Activated CD8-positive, alpha-beta T cell treated with anti-CD3 and anti-CD28 coated beads for 36 hours (primary cell): ENCODE measurements around the gene CADM4. TPM values are rescaled to one million over a fixed set of nuclear protein-coding genes. Genes with fewer than 3 reads are reported as not detected.

ENCODE experiments used
- ATAC-seq: fragments of 200-7000 bp; cut with Tn5 transposase; one replicate; pipeline ENCODE4 v1.10.0; 2021; ENCODE audit warnings: mild to moderate bottlenecking, moderate library complexity
- CTCF ChIA-PET: fragments of 350-600 bp; sonication (Branson Sonifier 250); formaldehyde crosslinking; loops from one replicate; lab custom pipeline; 2021; ENCODE audit warnings: antibody characterized with exemption; lab: Charles Lee
- POLR2A ChIA-PET: fragments of 350-600 bp; sonication (Branson Sonifier 250); formaldehyde crosslinking; loops from one replicate; lab custom pipeline; 2021; ENCODE audit warnings: antibody characterized with exemption; lab: Charles Lee
- DNase-seq: peaks from one replicate; pipeline ENCODE4 v3.0.0-alpha.2; 2020
- H3K27ac Mint-ChIP-seq: one replicate; pipeline ENCODE4 v1.8.0; 2021; ENCODE audit warnings: mild to moderate bottlenecking, mixed read lengths
- H3K27me3 Mint-ChIP-seq: one replicate; pipeline ENCODE4 v1.8.0; 2021; ENCODE audit warnings: mixed read lengths
- H3K36me3 Mint-ChIP-seq: one replicate; pipeline ENCODE4 v1.8.0; 2021; ENCODE audit warnings: low read depth, mixed read lengths
- H3K4me1 Mint-ChIP-seq: one replicate; pipeline ENCODE4 v1.8.0; 2021; ENCODE audit warnings: low read depth, mixed read lengths
- H3K4me3 Mint-ChIP-seq: one replicate; pipeline ENCODE4 v1.8.0; 2021; ENCODE audit warnings: mild to moderate bottlenecking, moderate library complexity, mixed read lengths
- H3K9me3 Mint-ChIP-seq: one replicate; pipeline ENCODE4 v1.8.0; 2021; ENCODE audit warnings: mixed read lengths
- intact Hi-C: fragments of 100-400 bp; cut with micrococcal nuclease; formaldehyde crosslinking; loops from one replicate; pipeline ENCODE4 v1.10.0; 2022
- total RNA-seq, 2 experiments: library from RNA; stranded (reverse); gene quantifications; one replicate each; pipeline ENCODE4 v1.2.3, GENCODE V29; 2021
- TF ChIP-seq, protein P1 (sequence below): fragments of 200-600 bp; IDR thresholded peaks from one replicate; pipeline ENCODE4 v1.8.0; 2022; ENCODE audit warnings: antibody characterized with exemption, mild to moderate bottlenecking

CADM4 gene
- total RNA-seq, 2 experiments from 2014 or later: 0.22 to 0.38 TPM

DNA sequence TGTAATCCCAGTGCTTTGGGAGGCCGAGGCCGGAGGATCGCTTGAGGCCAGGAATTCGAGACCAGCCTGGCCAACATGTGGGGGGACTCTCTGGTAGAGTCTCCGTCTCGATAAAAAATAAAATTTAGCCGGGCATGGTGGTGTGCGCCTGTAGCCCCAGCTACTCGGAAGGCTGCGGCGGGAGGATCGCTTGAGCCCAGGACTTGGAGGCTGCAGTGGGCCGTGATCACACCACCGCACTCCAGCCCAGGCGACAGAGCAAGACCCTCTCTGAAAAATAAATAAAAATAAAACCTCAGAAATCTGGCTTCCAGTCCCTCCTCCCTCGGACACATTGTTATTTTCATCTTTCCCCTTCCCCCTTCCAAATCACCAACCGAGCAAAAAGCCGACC lies 44.0 kb downstream of the CADM4 start:
- Mint-ChIP-seq H3K27me3 (no peaks in the 10 kb centered on the region), H3K4me3 (peak overlapping the region; percentile 86)
- intact Hi-C loops: loop anchor here (5.0 to 10.0 kb wide), 3 partner anchors 33 to 148 kb away; partner anchors contain the start of gene ZNF575

DNA sequence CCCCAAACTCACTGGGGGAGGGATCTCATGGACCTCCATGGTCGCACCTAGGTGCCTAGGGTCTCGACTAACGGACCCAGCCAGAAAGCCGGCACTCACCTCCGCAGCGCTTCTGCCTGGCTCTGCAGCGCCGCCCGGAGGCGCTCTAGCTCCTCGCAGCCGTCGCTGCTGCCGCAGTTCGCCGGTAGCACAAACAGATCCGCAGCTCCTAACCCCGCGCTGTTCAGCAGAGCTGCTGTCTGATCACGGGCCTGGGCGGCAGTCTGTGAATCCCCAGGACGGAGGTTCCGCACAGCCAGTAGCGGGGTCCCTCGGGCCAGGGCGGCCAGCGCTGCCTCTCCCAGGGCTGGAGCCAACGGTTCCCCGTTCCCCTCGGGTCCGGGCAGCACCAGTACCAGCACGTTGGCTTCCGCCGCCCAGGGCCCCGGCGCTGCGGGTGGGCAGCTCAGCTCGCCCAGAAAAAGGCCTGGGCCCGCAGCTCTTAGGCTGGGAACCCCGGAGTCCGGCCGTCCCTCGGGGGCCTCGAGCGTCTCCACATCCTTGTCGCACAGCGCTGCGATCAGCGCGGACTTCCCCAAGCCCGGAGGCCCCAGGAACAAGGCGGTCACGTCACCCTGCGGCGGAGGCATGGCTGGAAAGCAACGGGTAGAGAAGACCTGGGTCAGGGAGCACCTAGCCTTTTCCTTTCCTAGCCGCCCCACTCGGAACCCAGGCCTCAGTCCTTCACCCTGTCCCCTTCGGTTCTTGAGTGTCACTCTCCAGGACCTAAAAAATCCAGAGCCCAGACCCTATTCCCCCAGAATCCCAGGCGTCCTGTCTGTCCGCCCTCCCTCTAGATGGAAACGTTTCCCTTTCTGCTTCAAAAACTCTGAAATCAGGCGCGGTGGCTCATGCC lies 44.7 kb downstream of the CADM4 start:
- no peaks in the 10 kb centered on the region for H3K9me3 Mint-ChIP-seq
- H3K4me3 Mint-ChIP-seq: peak overlapping the region; percentile 86
- ATAC-seq (peak; percentile 64), DNase-seq (peak; percentile 82)
- intact Hi-C loops: loop anchor here (5.0 to 10.0 kb wide), 3 partner anchors 33 to 148 kb away; partner anchors contain the start of gene ZNF575
- H3K27me3 Mint-ChIP-seq: no peaks in the 10 kb centered on the region
- CTCF ChIA-PET: interaction anchor here (0.6 to 12.2 kb wide), 37 partner anchors 9 to 232 kb away, joined by 3 to 188 read pairs (median 6); partner anchors contain the start of genes ETHE1, PINLYP, PLAUR and XRCC1
- H3K4me1 Mint-ChIP-seq: peaks cover 27% of the 10 kb centered on the region
- H3K36me3 Mint-ChIP-seq: peaks cover 25% of the 10 kb centered on the region
- peak overlapping the region; percentile 98 for H3K27ac Mint-ChIP-seq
- POLR2A ChIA-PET: interaction anchor here (0.7 to 4.2 kb wide), 16 partner anchors 13 to 163 kb away, joined by 3 to 24 read pairs (median 3); partner anchors contain the start of genes PINLYP, XRCC1, ZNF428 and ZNF575
- TF ChIP-seq, protein P1, sequence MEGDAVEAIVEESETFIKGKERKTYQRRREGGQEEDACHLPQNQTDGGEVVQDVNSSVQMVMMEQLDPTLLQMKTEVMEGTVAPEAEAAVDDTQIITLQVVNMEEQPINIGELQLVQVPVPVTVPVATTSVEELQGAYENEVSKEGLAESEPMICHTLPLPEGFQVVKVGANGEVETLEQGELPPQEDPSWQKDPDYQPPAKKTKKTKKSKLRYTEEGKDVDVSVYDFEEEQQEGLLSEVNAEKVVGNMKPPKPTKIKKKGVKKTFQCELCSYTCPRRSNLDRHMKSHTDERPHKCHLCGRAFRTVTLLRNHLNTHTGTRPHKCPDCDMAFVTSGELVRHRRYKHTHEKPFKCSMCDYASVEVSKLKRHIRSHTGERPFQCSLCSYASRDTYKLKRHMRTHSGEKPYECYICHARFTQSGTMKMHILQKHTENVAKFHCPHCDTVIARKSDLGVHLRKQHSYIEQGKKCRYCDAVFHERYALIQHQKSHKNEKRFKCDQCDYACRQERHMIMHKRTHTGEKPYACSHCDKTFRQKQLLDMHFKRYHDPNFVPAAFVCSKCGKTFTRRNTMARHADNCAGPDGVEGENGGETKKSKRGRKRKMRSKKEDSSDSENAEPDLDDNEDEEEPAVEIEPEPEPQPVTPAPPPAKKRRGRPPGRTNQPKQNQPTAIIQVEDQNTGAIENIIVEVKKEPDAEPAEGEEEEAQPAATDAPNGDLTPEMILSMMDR: peak; percentile 96

More for the DNA sequence above, 44.0 kb downstream of the CADM4 start:
- ChIA-PET CTCF (interaction anchor here (0.8 to 12.2 kb wide), 17 partner anchors 10 to 231 kb away, joined by 3 to 188 read pairs (median 11); partner anchors contain the start of genes ETHE1, PINLYP, XRCC1 and ZNF283), POLR2A (interaction anchor here (0.6 to 4.2 kb wide), 13 partner anchors 11 to 132 kb away, joined by 3 to 24 read pairs (median 5); partner anchors contain the start of genes PINLYP, XRCC1 and ZNF575)
- Mint-ChIP-seq H3K36me3 (peaks cover 24% of the 10 kb centered on the region), H3K9me3 (no peaks in the 10 kb centered on the region), H3K27ac (peak overlapping the region; percentile 98), H3K4me1 (peaks cover 26% of the 10 kb centered on the region)
- peak; percentile 6 for ATAC-seq
- TF ChIP-seq, protein P1: no peak
- peak; percentile 53 for DNase-seq

DNA sequence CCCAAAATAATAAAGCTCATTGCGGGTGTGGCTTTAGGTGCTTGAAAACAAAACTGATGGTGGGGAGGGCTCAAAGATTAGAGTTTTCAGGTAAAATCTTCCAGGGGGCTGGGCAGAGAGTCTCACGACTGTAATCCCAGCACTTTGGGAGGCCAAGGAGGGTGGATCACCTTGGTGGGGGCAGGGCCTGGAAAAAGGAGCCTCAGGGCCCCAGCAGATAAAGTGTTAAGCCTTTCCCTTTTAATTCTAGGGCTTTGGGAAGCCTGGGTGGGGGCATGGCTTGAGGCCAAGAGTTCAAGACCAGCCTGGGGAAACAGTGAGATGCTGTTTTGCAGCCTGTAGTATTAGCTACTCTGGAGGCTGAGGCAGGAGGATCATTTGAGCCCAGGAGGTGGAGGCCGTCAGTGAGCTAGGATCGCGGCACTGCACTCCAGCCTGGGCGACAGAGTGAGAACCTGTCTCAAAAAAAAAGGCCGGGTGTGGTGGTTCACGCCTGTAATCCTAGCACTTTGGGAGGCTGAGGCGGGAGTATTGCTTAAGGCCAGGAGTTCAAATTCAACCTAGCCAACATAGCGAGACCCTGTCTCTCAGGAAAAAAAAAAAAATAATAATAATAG lies 45.5 kb downstream of the CADM4 start:
- H3K4me3 Mint-ChIP-seq: peak overlapping the region; percentile 86
- no peak for DNase-seq
- POLR2A ChIA-PET: interaction anchor here (0.6 to 4.2 kb wide), 15 partner anchors 14 to 162 kb away, joined by 3 to 24 read pairs (median 3); partner anchors contain the start of genes PINLYP, XRCC1, ZNF428 and ZNF575
- TF ChIP-seq, protein P1: no peak
- H3K27me3 Mint-ChIP-seq: no peaks in the 10 kb centered on the region
- peaks cover 32% of the 10 kb centered on the region for H3K4me1 Mint-ChIP-seq
- H3K9me3 Mint-ChIP-seq: no peaks in the 10 kb centered on the region
- peak overlapping the region; percentile 55 for H3K27ac Mint-ChIP-seq
- peaks cover 26% of the 10 kb centered on the region for H3K36me3 Mint-ChIP-seq
- ATAC-seq: no peak
- CTCF ChIA-PET: interaction anchor here (0.8 to 12.2 kb wide), 34 partner anchors 9 to 233 kb away, joined by 3 to 188 read pairs (median 6); partner anchors contain the start of genes ETHE1, PINLYP, PLAUR and XRCC1
- intact Hi-C loops: loop anchor here (10.0 kb wide), 1 partner anchor 59 kb away; the partner anchor contains the start of gene ZNF575

DNA sequence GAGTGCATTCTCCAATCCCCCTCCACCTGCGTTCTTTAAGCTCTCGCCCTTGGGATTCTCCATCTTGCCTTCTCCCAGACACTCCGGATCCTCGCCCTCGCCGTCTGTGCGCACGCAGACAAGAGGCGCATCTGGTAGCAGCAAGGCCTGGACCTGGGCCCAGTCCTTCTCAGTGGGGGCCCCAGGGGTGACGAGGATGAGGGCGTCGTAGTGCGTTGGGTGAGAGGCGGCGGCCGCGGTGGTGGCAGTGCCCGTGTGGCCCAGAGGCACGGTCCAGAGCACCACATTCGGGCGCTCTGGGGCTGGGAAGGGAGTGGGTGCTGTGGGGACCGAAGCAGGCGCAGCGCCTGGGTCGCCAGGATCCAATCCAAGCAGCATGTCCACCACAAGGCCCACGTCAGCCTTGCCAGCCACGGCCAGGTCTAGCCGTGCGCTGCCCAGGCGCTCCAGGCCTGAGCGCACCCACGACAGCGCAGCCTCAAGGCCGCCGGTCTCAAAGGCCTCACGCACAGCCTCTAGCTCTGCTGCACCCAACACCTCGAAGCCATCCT lies 46.8 kb downstream of the CADM4 start:
- no peaks in the 10 kb centered on the region for H3K27me3 Mint-ChIP-seq
- POLR2A ChIA-PET: interaction anchor here (1.4 kb wide), 1 partner anchor 22 kb away, joined by 3 read pairs; no protein-coding TSS in a partner anchor
- no peak overlapping the region for H3K27ac Mint-ChIP-seq

More for the DNA sequence above, 46.8 kb downstream of the CADM4 start:
- no peak for ATAC-seq
- DNase-seq: no peak
- Mint-ChIP-seq H3K4me1 (peaks cover 22% of the 10 kb centered on the region), H3K4me3 (no peak overlapping the region), H3K36me3 (peaks cover 25% of the 10 kb centered on the region), H3K9me3 (no peaks in the 10 kb centered on the region)
- TF ChIP-seq, protein P1: no peak
- intact Hi-C loops: loop anchor here (10.0 kb wide), 1 partner anchor 58 kb away; the partner anchor contains the start of gene ZNF575
- CTCF ChIA-PET: interaction anchor here (1.0 to 12.2 kb wide), 5 partner anchors 17 to 145 kb away, joined by 4 to 188 read pairs (median 62); partner anchors contain the start of genes PINLYP, XRCC1 and ZNF575
